ENCODE results near the gene SORCS2.

SORCS2 gene

GRCh38 chr4:7418131-7418943 lies 226.0 kb downstream of the SORCS2 start:
- TF ChIP-seq FOXA1 (IDR thresholded peaks at IDR 0.05) (no peak), FOXK2 (IDR thresholded peaks at IDR 0.05) (no peak), ZNF384 (IDR thresholded peaks at IDR 0.05) (no peak), CTBP1 (IDR thresholded peaks at IDR 0.05; ENCODE audit: borderline replicate concordance) (no peak), HDGF (IDR thresholded peaks at IDR 0.05; ENCODE audit: borderline replicate concordance) (no peak), SP1 (IDR thresholded peaks at IDR 0.05) (no peak), ELF4 (IDR thresholded peaks at IDR 0.05) (no peak), BHLHE40 (IDR thresholded peaks at IDR 0.05; ENCODE audit: borderline replicate concordance) (no peak), ARNT (IDR thresholded peaks at IDR 0.05) (no peak), TARDBP (IDR thresholded peaks at IDR 0.05) (no peak)
- TF ChIP-seq, protein P1, sequence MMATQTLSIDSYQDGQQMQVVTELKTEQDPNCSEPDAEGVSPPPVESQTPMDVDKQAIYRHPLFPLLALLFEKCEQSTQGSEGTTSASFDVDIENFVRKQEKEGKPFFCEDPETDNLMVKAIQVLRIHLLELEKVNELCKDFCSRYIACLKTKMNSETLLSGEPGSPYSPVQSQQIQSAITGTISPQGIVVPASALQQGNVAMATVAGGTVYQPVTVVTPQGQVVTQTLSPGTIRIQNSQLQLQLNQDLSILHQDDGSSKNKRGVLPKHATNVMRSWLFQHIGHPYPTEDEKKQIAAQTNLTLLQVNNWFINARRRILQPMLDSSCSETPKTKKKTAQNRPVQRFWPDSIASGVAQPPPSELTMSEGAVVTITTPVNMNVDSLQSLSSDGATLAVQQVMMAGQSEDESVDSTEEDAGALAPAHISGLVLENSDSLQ (IDR thresholded peaks at IDR 0.05): no peak
- CTCF ChIA-PET: interaction anchor here (0.6 kb wide), 1 partner anchor 41 kb away, joined by 3 read pairs; no protein-coding TSS in a partner anchor
- POLR2A ChIA-PET: no interaction called here
- DNase-seq (ENCODE audit: extremely low spot score): no peak

GRCh38 chr4:7419961-7420660 lies 227.8 kb downstream of the SORCS2 start:
- POLR2A ChIA-PET: no interaction called here
- CTCF ChIA-PET: no interaction called here
- no peak for TF ChIP-seq BHLHE40 (IDR thresholded peaks at IDR 0.05; ENCODE audit: borderline replicate concordance)
- TF ChIP-seq CTBP1 (IDR thresholded peaks at IDR 0.05; ENCODE audit: borderline replicate concordance): no peak
- TF ChIP-seq ELF4 (IDR thresholded peaks at IDR 0.05): no peak
- TF ChIP-seq ARNT (IDR thresholded peaks at IDR 0.05): no peak
- TF ChIP-seq, protein P1 (IDR thresholded peaks at IDR 0.05): no peak
- TF ChIP-seq ZNF384 (IDR thresholded peaks at IDR 0.05): no peak
- TF ChIP-seq L3MBTL2 (conservative IDR thresholded peaks at IDR 0.05): no peak
- no peak for TF ChIP-seq NFRKB (IDR thresholded peaks at IDR 0.05)
- no peak for TF ChIP-seq LEF1 (IDR thresholded peaks at IDR 0.05; ENCODE audit: borderline replicate concordance)
- TF ChIP-seq TARDBP (IDR thresholded peaks at IDR 0.05): no peak
- no peak for TF ChIP-seq SUZ12 (IDR thresholded peaks at IDR 0.05)
- TF ChIP-seq SP1 (IDR thresholded peaks at IDR 0.05): no peak
- TF ChIP-seq FOXM1 (IDR thresholded peaks at IDR 0.05; ENCODE audit: borderline replicate concordance): no peak
- TF ChIP-seq HDGF (IDR thresholded peaks at IDR 0.05; ENCODE audit: borderline replicate concordance): no peak
- no peak for TF ChIP-seq FOXK2 (IDR thresholded peaks at IDR 0.05)
- TF ChIP-seq FOXA1 (IDR thresholded peaks at IDR 0.05): no peak
- DNase-seq (ENCODE audit: extremely low spot score): no peak

DNA sequence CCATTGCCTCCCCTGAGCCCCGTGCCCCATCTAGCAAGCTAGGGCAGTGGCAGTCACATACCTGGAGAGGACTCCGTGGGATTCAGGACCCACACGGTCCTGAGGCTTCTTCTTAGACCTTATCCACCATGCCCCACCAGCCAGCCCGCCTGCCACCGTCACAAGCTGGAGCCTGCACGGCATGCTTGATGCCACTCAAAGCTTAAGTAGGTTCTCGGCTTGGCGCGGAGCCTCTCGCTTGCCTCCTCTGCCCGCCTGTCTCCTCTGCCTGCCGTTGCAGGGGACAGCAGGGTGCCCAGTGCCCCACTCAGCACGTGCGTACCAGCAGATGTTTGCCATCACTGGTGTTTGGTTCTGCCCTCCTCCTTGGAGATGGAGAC lies 228.3 kb downstream of the SORCS2 start:
- DNase-seq (ENCODE audit: extremely low spot score): no peak
- CTCF ChIA-PET: no interaction called here
- POLR2A ChIA-PET: no interaction called here
- TF ChIP-seq HDGF (IDR thresholded peaks at IDR 0.05; ENCODE audit: borderline replicate concordance) (no peak), TARDBP (IDR thresholded peaks at IDR 0.05) (no peak), L3MBTL2 (conservative IDR thresholded peaks at IDR 0.05) (no peak), FOXA1 (IDR thresholded peaks at IDR 0.05) (no peak), FOXM1 (IDR thresholded peaks at IDR 0.05; ENCODE audit: borderline replicate concordance) (no peak), FOXK2 (IDR thresholded peaks at IDR 0.05) (no peak), ARNT (IDR thresholded peaks at IDR 0.05) (no peak), LEF1 (IDR thresholded peaks at IDR 0.05; ENCODE audit: borderline replicate concordance) (no peak), SP1 (IDR thresholded peaks at IDR 0.05) (no peak), ELF4 (IDR thresholded peaks at IDR 0.05) (no peak)

- ChIA-PET POLR2A (no interaction called here), CTCF (no interaction called here)
- TF ChIP-seq CTBP1 (IDR thresholded peaks at IDR 0.05; ENCODE audit: borderline replicate concordance) (no peak), ELF4 (IDR thresholded peaks at IDR 0.05) (no peak), LEF1 (IDR thresholded peaks at IDR 0.05; ENCODE audit: borderline replicate concordance) (no peak), L3MBTL2 (conservative IDR thresholded peaks at IDR 0.05) (no peak), SP1 (IDR thresholded peaks at IDR 0.05) (no peak), ARNT (IDR thresholded peaks at IDR 0.05) (no peak), HDGF (IDR thresholded peaks at IDR 0.05; ENCODE audit: borderline replicate concordance) (no peak), BHLHE40 (IDR thresholded peaks at IDR 0.05; ENCODE audit: borderline replicate concordance) (no peak), FOXA1 (IDR thresholded peaks at IDR 0.05) (no peak), NFRKB (IDR thresholded peaks at IDR 0.05) (no peak), FOXM1 (IDR thresholded peaks at IDR 0.05; ENCODE audit: borderline replicate concordance) (no peak), TARDBP (IDR thresholded peaks at IDR 0.05) (no peak)
- DNase-seq (ENCODE audit: extremely low spot score): no peak
These were observed 229.2 kb downstream of the SORCS2 start for GRCh38 chr4:7421356-7422150.

GRCh38 chr4:7422151-7422897 lies 230.0 kb downstream of the SORCS2 start:
- ChIA-PET POLR2A (no interaction called here), CTCF (no interaction called here)
- TF ChIP-seq, protein P1 (IDR thresholded peaks at IDR 0.05): no peak
- DNase-seq (ENCODE audit: extremely low spot score): no peak
